ENCODE measurements around the gene TNRC6A.

- TF ChIP-seq EZH2phosphoT487 (IDR thresholded peaks at IDR 0.05; ENCODE audit: borderline replicate concordance) (no peak), CTCF (conservative IDR thresholded peaks at IDR 0.05; ENCODE audit: low read length) (no peak)
Measured at GRCh38 chr16:24789881-24790280, 60.4 kb downstream of the TNRC6A start.
